Activated gamma-delta T cell (primary cell): ENCODE results near the gene CDK14.
"Not testable (repeated sequence)": the region's sequence is repeated elsewhere in the genome, so short reads cannot be mapped to it uniquely, and the experiment has no call there.

Experiments used
- DNase-seq: peaks from one replicate; lab custom pipeline; 2025; lab: John Stamatoyannopoulos, UW

The CDK14 gene

GRCh38 chr7:90896458-90896857 lies 300.3 kb downstream of the CDK14 start:
- DNase-seq: no peak

- no peak for DNase-seq
These were observed 301.9 kb downstream of the CDK14 start for GRCh38 chr7:90897961-90898469.

- DNase-seq: no peak
These were observed 304.7 kb downstream of the CDK14 start for GRCh38 chr7:90900628-90901356.

- DNase-seq: no peak
These were observed 307.7 kb downstream of the CDK14 start for GRCh38 chr7:90903841-90904240.

- no peak for DNase-seq
These were observed 314.0 kb downstream of the CDK14 start for GRCh38 chr7:90910136-90910535.

GRCh38 chr7:90916319-90916718 lies 320.2 kb downstream of the CDK14 start:
- DNase-seq: no peak

GRCh38 chr7:90917539-90917938 lies 321.4 kb downstream of the CDK14 start:
- no peak for DNase-seq

GRCh38 chr7:90918303-90918702 lies 322.2 kb downstream of the CDK14 start:
- DNase-seq: no peak

- DNase-seq: no peak
These were observed 323.7 kb downstream of the CDK14 start for GRCh38 chr7:90919816-90920215.

GRCh38 chr7:90920336-90920735 lies 324.2 kb downstream of the CDK14 start:
- no peak for DNase-seq

- no peak for DNase-seq
These were observed 327.4 kb downstream of the CDK14 start for GRCh38 chr7:90923541-90923997.

- not testable (repeated sequence) for DNase-seq
These were observed 332.7 kb downstream of the CDK14 start for GRCh38 chr7:90928700-90929424.

GRCh38 chr7:90931986-90932916 lies 336.1 kb downstream of the CDK14 start:
- no peak for DNase-seq

- DNase-seq: no peak
These were observed 336.9 kb downstream of the CDK14 start for GRCh38 chr7:90933041-90933440.

- no peak for DNase-seq
These were observed 337.9 kb downstream of the CDK14 start for GRCh38 chr7:90933984-90934383.

- DNase-seq: no peak
These were observed 342.2 kb downstream of the CDK14 start for GRCh38 chr7:90938371-90938770.

GRCh38 chr7:90939666-90940065 lies 343.5 kb downstream of the CDK14 start:
- no peak for DNase-seq

GRCh38 chr7:90944021-90944420 lies 347.9 kb downstream of the CDK14 start:
- DNase-seq: no peak

- no peak for DNase-seq
These were observed 349.1 kb downstream of the CDK14 start for GRCh38 chr7:90945104-90945787.

GRCh38 chr7:90946730-90947501 lies 350.8 kb downstream of the CDK14 start:
- no peak for DNase-seq

- no peak for DNase-seq
These were observed 352.0 kb downstream of the CDK14 start for GRCh38 chr7:90948085-90948484.
